Erythroblast (primary cell): ENCODE data around the gene LARP1.

Experiments used
- GATA1 ChIP-seq: IDR thresholded peaks from 2 replicates; pipeline ENCODE4 v1.6.1; 2011; ENCODE audit warnings: low read depth, mild to moderate bottlenecking, control low read depth, low read length, moderate library complexity
- POLR2A ChIP-seq: IDR thresholded peaks from 2 replicates; pipeline ENCODE4 v1.6.1; 2011; ENCODE audit warnings: mild to moderate bottlenecking, low read length

GRCh38 chr5:154811653-154812465, 56.7 kb downstream of the LARP1 start:
- no peak for TF ChIP-seq POLR2A
- TF ChIP-seq GATA1 = no peak
